Cortex of kidney (tissue), 1 donor: ENCODE measurements around the gene EFNA2.

Experiments used
- DNase-seq: peaks from one replicate; lab custom pipeline; 2025; lab: John Stamatoyannopoulos, UW

Gene EFNA2

DNA sequence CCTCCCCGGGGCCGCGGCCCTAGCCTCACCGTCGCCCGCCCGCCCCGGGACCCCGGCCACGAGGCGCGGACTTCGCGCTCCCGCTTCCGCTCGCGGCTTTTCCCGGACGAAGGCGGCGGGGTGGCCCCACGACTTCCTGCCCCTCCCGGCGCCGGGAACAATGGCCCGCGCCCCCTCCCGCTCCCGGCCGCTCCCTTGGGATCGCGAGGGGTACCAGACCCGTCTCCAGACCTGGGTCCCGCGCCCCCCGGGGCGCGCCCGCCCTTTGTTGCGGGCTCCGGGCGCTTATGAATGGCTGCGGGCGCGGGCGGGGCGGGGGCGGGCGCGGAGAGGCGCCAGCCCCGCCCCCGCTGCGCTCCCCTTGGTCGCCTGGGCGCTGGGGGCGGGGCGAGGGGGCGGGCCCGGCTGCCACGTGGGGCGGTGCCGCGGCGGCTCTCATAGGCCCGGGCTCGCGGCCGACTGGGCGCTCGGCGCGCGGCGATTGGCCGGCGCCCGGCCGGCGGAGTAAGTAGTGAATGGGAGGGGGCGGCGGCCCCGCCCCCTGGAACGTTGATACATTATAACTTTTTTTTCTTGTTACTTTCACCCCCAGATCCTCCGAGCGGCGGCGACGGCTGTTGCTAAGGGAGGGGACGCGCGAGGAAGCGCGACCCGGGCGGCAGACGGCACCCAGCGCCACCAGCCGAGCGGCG, 36.2 kb upstream of the EFNA2 start:
- DNase-seq, result no peak

DNA sequence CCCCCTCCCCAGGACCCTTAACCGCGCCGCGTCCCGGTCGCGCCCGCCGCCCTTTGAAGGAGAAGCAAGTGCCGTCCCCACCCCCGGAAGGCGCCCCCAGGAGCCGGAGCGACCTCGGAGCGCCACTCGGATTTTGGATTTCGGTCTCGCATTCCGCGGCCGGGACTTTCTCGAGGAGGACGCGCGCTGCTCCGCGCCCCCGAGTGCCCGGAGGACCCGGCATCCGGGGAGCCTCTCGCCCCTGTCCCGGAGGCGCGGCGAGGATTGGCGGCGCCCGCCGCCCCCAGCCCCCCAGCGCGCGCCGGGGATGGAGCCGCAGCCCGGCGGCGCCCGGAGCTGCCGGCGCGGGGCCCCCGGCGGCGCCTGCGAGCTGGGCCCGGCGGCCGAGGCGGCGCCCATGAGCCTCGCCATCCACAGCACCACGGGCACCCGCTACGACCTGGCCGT, 35.7 kb upstream of the EFNA2 start:
- DNase-seq, result no peak

DNA sequence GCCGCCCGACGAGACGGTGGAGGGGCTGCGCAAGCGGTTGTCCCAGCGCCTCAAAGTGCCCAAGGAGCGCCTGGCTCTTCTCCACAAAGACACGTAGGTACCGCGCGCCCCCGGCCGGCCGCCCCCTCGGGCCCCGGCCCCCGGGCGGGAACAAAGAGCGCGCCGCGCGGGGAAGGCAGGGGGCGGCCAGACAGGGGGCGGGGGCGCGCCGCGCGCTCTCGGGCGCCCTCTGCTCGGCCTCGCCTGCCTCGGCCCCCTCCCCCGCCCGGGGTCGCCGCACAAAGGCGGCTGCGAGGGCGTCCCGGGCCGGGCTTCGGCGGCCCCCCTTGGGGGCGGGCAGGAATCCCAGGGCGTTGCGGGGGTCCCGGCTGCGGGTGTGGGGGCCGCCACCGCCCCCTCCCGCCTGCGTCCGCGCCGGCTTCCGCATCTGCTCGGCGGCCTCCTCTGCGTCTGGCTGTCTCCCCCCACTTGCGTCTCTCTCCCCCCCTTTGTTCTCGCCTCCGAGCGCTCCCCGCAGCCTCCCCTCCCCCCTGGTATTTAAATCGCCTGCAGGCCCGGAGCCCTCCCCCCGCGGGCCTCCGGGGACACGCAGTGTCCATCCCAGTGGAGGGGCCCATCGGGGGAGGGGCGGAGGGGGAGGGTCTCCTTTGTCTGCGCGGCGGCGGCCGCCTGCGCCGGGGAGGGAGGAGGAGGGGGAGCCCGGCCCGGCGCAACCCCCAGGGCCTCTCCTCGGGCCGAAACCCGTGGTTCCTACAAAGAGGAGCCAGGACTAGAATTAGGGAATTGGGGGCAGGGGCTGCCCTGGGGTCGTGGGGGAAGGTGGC, 35.0 kb upstream of the EFNA2 start:
- DNase-seq, result no peak

DNA sequence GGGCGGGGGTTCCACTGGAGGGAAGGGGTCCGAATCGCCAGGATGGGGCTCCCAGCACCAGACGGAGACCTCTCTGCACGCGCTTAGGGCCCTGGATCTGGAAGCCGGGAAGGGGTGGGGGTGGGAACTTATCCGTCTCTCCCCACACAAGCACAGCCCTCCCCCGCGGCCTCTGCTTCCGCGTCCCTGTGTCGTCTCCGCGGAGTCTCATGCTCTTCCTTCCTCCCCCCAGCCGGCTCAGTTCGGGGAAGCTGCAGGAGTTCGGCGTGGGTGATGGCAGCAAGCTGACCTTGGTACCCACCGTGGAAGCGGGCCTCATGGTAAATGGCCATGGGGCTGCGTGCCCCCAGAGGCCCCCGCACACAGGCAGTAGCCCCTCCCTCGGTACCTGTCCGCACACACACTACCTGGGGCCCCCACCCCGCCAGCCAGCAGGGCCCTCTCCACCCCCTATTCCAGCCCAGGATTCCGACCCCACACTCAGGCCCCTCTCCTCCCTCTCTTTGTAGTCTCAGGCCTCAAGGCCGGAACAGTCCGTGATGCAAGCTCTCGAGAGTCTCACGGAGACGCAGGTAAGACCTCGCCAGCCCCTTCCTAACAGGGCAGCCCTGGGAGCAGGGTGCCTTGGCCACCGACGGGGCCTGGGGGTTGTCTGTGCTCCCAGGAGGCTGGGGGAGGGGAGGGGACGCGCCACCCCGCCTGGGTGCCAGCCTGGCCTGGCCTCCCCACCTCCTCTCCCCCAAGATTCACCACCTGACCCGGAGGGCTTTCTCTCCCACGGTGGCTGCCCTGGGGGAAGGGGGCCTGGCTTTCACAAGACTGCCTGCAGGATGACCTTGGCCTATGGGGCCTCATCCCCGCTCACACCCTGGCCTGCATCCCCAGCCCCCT, 34.1 kb upstream of the EFNA2 start:
- no peak for DNase-seq

DNA sequence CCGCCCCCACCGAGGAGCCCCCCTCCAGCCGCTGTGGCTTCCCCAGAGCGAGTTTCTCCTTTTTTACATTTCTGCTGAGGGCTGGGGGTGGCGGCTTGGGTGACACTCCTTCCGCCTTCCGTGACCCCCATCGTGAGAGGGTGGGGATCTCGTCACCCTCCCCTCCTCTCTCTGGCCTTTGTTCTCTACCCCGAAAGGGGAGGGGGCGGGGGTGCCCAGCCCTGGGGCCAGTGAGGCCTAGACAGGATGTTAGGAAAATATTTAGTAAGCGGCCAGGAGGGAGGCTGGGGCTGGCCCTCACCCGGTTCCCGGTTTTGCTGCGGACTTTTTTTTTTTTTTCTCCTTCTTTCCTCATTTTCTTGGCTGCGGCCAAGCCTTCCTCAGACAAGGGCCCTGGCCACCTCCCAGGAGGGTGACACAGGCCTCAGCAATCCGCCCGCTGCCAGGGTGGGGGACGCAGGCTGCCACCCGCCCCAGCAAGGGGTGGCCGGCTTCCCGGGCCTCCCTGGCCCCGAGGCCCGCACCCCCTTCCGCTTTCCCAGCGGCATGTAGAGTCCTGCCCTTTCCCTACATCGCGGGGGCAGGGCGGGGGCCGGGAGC, 33.4 kb upstream of the EFNA2 start:
- DNase-seq, result no peak

DNA sequence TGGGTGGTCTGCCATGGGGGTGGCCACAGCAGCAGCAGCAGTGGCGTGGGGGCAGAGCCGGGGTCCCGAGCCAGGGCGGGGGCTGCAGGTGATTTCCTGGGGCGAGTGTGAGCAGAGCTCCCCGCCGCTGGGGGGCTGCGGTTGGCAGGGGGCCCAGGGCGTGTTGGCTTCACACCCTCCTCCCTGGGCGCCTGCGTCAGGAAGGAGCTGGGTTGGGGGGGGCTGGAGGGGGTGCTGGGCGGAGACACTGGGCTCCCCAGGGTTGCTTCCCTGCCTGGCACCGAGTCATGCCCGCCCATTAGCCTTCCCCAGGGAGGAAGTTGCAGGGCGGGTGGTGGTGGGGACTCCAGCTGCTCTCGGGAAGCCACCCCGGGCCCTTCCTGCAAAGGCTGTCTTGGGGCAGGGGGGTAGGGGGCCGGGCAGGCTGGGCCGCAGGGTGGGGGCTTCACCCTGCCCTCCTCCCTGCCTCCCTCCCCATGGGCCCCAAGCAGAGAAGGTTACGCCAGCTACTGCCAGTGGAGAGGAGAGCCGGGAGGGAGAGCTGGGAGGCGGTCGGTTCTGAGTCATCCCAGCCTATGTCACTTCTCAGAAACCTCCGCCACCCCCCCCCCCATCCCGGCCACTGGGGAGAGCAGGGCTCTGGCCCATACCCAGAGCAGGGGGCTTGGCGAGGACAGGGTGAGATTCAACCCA, 32.7 kb upstream of the EFNA2 start:
- DNase-seq, result no peak

DNA sequence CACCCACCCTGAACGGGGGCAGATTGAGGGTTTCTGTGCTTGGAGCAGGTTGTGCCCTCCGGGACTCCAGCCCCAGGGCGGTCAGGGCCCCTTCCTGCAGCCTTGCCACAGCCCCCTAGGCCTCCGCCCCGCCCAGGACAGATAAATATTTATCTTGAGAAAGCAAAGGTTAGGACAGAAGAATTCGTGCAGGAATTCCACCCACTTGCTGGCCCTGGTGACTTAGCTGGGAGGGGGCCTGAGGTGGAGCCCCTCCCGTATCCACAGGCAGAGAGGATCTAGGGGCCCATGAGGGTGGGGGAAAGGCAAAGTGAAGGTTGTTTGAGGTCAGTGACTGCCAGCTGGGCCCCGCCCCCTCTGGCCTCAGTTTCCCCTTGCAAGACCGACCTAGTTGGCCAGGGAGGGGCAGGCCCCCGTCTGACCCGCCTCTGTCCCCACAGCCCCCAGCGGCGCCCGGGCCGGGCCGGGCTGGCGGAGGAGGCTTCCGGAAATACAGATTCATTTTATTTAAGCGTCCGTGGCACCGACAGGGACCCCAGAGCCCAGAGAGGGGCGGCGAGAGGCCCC, 32.1 kb upstream of the EFNA2 start:
- no peak for DNase-seq

DNA sequence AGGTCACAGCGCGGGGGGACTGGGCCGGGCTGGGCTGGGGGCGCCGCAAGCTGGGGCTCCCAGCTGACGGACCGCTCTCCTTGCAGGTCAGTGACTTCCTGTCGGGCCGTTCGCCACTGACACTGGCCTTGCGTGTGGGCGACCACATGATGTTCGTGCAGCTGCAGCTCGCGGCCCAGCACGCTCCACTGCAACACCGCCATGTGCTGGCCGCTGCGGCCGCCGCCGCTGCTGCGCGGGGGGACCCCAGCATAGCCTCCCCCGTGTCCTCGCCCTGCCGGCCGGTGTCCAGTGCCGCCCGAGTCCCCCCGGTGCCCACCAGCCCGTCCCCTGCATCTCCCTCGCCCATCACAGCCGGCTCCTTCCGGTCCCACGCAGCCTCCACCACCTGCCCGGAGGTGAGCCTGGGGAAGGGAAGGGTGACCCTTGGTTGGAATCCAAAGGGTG, 31.6 kb upstream of the EFNA2 start:
- no peak for DNase-seq

DNA sequence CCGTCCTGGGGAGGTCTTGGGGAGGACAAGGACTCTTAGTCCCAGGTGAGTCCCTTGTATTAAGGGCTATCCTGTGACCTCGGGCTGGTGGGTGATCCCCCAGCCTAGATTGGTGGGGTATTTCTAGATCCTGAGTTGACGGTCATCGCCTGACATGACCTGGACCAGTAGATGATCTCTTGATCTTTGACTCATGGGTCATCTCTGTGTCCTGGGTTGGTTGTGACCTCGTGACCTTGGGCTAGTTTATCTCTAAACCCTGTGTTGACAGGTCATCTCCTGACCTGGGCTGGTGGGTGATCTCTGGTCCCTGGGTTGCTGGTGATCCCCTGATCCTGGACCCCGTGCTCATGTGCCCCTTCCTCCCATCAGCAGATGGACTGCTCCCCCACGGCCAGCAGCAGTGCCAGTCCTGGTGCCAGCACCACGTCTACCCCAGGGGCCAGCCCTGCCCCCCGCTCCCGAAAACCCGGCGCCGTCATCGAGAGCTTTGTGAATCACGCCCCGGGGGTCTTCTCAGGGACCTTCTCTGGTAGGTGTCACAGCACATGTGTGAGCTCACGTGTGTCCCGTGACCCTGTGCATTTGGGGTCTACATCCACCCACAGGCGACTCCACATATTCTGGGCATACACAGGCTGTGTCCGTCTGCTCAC, 31.0 kb upstream of the EFNA2 start:
- no peak for DNase-seq

DNA sequence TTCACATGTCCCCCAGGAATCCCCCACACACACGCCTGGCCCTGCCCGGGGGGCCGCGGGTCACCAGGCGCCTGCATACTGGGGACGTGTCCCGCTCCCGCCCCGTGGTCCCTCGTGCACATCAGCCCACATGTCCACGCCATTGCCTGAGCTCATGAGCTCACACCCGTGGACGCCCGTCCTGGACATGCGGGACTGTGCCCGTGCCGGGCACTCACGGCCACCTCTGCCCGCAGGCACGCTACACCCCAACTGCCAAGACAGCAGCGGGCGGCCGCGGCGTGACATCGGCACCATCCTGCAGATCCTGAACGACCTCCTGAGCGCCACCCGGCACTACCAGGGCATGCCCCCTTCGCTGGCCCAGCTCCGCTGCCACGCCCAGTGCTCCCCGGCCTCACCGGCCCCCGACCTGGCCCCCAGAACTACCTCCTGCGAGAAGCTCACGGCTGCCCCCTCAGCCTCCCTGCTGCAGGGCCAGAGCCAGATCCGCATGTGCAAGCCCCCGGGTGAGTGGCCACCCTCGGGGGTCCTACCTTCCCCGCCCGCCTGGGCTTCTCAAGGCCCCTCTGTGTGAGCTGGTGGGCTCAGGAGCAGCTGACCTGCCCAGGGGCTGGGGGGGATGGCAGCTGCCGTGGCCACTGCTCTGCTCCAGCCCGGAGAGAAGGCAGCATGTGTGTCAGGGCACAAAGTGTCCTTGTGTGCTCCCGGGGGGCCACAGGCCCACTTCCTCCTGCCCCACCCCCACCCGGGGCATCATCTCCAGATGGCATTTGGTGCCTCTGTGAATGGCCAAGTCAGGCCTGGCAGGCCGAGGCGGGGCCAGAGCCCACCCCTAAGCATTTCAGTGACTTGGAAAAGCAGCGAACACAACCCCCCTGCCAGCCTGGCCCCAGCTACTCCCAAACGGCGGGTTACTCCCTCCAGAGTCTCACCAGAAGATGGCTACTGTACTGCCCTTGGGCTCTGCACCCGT, 30.2 kb upstream of the EFNA2 start:
- no peak for DNase-seq

DNA sequence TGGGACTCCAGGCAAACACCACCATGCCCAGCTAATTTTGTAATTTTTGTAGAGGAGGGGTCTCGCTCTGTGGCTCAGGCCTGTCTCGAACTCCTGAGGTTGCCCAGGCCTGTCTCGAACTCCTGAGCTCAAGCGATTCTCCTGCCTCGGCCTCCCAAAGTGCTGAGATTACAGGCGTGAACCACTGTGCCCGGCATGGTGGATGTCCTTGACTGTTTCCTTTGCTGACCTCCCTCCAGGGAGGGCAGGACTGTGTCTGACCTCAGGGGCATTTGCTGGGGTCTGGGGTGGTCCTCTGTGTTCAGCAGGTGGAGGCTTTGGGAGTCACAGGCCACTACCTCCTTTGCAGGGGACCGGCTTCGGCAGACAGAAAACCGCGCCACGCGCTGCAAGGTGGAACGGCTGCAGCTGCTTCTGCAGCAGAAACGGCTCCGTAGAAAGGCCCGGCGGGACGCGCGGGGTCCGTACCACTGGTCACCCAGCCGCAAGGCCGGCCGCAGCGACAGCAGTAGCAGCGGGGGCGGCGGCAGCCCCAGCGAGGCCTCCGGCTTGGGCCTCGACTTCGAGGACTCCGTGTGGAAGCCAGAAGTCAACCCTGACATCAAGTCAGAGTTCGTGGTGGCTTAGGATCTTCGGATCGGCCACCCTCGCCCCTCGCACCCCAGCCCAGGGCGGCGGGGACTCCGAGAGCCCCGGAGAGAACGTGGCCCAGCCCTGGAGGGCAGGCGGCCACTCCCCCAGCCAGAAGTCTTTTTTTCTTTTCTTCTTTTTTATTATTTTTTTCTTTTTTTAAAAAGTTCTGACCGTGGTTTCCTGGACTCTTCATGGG, 28.8 kb upstream of the EFNA2 start:
- no peak for DNase-seq

DNA sequence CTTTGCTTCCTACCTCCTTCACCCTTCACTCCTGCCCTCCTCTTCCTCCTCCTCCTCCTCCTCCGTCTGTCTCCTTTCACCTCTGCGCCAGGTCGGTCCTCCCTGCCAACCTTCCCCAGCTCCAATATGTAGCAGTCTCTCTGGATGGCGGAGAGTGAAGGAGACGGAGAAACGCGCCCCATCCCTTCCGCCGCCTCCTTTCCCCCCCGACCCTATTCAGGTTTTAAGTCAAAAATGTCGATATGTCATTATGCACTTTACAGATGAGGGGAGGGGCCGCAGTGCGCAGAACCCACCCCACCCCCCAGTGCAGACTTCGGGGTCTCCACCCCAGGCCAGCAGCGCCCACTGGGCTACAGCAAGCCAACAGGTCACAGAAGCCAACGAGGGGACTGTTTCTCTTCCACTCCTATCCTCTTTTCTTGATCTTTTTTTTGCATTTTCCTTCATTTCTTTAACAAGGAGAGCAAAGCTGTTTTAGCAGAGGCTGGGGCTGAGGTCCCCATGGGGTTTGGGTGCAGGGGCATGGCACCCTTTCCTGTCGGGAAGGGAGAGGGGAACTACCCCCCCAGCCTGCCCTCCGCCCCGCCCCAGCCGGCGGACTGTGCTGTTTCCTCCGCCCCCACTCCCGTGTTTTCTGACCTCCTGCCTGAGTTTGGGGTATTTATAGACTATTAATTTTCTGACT, 28.1 kb upstream of the EFNA2 start:
- no peak for DNase-seq

DNA sequence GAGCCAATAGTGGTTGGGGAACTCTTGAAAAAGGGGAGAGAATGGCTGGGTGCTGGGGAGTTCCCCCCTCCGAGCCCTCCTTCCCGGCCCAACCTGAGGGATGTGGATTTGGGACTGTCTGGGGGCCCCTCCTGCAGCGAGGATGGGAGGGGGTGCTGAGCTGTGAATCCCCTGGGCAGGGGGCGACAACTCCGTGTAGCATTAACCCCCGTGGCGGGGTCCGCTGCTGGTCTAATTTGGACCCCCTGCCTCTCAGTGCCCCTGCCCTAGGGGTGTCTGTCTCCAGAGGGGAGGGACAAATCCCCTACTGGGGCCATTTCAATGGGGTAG, 27.5 kb upstream of the EFNA2 start:
- no peak for DNase-seq

DNA sequence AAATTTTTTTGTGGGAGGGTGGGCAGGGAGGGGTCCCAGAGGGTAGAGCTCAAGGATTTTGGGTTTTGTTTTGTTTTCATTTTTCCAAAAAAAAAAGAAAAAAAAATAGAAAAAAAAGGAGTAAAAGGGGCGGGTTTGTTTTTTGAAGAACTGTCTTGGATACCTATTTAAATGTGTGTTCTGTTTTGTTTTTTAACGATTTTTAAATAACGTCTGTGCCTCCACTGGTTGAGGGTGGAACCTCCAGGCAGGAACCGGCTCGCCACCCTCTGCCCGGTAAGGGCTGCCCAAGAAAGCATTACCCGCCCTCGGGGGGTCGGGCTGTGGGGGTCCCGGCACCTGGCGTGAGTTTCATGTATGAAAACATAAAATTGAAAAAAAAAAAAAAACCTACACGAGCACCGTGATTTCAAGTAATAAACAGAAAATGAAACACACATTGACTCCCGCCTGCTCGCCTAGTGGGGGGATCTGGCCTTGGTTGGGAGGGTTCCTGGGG, 26.9 kb upstream of the EFNA2 start:
- no peak for DNase-seq

DNA sequence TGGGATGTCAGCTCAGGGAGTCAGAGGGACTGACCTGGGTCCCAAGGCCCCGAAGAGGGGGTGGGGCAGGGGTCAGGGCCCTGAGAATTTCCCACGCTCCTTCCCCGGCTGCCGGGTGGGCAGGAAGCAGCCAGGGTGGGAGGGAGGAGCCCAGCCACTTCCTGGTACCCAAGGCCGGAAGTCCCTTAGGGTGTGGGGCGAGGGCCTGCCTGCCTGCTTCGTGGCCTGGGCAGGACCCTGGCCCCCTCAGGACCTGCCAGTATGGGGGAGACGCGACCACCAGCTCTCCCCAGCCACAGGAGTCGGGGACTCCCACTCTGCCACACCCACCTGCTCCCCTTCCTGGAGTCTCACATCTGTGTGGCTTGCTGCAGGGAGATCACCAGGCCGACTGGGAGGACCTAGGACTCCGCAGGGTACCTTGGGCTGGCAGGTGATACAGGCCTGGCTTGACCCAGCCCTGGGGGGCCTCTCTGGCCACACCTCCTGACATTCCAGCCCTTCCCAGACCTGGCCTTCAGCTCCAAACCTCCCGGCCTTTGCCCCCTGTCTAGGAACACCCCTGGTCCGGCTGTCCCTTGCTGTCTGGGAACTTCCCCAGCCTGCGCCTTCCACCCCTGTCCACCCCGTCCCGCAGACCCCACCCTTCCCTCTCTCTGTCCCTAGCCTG, 26.3 kb upstream of the EFNA2 start:
- DNase-seq, result no peak

DNA sequence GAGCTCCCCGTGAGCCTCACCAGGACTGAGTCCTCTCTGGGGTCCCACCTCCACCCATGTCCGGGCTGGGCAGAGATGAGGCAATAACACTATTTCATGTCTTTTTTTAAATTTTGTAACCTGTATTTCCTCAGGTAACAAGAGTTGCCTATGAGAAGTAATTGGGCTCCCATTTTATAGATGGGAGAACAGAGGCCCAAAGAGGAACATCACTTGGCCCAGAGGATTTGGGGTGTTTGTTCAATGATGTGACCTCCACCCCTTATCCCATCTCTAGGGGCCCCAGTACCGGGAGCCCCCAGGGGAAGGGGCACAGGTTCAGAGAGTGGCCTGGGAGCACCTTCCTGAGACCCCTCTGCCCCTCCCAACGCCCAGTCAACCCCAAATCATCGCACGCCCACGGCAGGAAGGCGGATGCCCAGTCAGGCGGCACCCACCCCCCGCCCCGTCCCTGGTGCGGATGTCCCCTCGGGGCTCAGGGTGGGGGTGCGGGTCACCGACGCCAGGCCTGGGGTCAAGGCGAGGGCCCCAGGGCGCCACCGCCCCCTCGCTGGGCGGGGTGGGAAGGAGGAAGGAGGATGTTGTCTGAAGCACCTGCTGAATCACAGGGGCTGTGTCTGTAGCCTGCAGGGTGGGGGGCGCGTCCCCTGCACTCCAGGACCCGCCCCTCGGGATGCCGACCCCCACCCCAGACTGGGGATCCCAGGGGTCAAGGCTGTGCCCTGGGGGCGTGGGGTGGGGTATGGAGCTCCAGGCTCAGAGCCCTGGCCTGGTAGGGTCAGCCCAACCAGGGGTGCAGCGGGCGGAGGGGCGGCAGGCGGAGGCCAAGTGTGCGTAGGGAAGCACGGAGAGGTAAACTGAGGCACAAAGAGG, 25.6 kb upstream of the EFNA2 start:
- DNase-seq, result no peak
